Activated CD8-positive, alpha-beta T cell treated with anti-CD3 and anti-CD28 coated beads, Interleukin-2, amount 10 ng/mL, durations not matched to agents 7 days and 5 days (primary cell): ENCODE results near the gene TRIM68. TPM values are rescaled to one million over a fixed set of nuclear protein-coding genes. Genes with fewer than 3 reads are reported as not detected.

Experiments
- ATAC-seq: fragments of 150-1000 bp; cut with Tn5 transposase; one replicate; pipeline ENCODE4 v1.10.0; 2021; ENCODE audit warnings: moderate library complexity
- CTCF ChIA-PET: fragments of 350-600 bp; sonication (Branson Sonifier 250); formaldehyde crosslinking; loops from one replicate; lab custom pipeline; 2021; ENCODE audit warnings: antibody characterized with exemption; lab: Charles Lee
- POLR2A ChIA-PET: fragments of 350-600 bp; sonication (Branson Sonifier 250); formaldehyde crosslinking; loops from one replicate; lab custom pipeline; 2021; ENCODE audit warnings: antibody characterized with exemption; lab: Charles Lee
- DNase-seq: peaks from one replicate; pipeline ENCODE4 v3.0.0-alpha.2; 2020
- H3K27ac Mint-ChIP-seq: one replicate; pipeline ENCODE4 v1.8.0; 2021; ENCODE audit warnings: mild to moderate bottlenecking, mixed read lengths
- H3K27me3 Mint-ChIP-seq: one replicate; pipeline ENCODE4 v1.8.0; 2021; ENCODE audit warnings: low read depth, mixed read lengths
- H3K36me3 Mint-ChIP-seq: one replicate; pipeline ENCODE4 v1.8.0; 2021; ENCODE audit warnings: low read depth, mixed read lengths
- H3K4me1 Mint-ChIP-seq: one replicate; pipeline ENCODE4 v1.8.0; 2021; ENCODE audit warnings: low read depth, mixed read lengths
- H3K4me3 Mint-ChIP-seq: one replicate; pipeline ENCODE4 v1.8.0; 2021; ENCODE audit warnings: mild to moderate bottlenecking, mixed read lengths
- H3K9me3 Mint-ChIP-seq: one replicate; pipeline ENCODE4 v1.8.0; 2022; ENCODE audit warnings: mixed read lengths; ENCODE audit not compliant: insufficient read depth
- total RNA-seq, 2 experiments: library from RNA; stranded (reverse); gene quantifications; one replicate each; pipeline ENCODE4 v1.2.3, GENCODE V29; 2021

TRIM68 gene
- total RNA-seq, 2 experiments from 2014 or later, result 10.8 to 12.3 TPM

DNA sequence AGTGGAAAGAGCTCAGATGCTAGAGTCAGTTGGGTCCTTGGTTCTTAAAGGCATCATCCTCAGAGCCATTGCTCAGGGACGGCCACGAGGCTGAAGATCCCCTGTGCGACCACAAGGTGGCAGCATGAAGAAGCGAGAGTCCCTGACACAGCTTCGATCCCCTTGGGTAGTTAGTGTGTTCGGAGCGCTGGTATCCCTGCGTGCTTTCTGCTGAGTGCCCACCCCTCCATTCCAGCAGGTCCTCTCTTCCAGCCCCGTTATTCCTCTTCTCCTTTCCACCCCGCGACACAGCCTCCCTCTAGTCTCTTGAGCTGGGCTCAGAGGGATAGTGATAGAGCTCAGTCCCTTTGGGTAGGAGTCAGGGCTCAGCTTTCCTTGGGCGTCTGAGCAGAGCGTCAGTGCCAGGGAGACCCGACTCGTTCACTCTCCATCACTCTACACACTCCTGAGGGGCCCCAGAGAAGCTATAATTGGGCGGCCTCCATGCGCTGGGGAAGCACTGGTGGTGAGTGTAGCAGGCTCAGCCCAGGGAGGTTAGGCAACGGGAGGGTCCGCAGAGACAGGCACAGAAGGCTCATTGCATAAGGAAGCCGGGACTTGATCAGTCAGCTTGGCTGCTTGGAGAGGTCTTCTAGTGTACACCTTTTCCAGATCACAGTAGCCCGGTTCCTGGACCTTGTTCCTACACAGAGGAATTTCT is 29.1 kb upstream of the TRIM68 start, which contains the start of gene OR51D1:
OR51D1 (plus strand) TSS at position 516 of the 700 bp plus-strand sequence. CDS start 2,314 bp downstream, outside the sequence.
- Mint-ChIP-seq H3K27ac (no peak within 1 kb of the TSS), H3K27me3 (peaks cover 3% of the 10 kb centered on the region), H3K36me3 (no peaks in the 10 kb centered on the region), H3K9me3 (no peaks in the 10 kb centered on the region), H3K4me3 (no peak within 1 kb of the TSS), H3K4me1 (no peaks in the 10 kb centered on the region)
- ChIA-PET CTCF (interaction anchor here (0.6 to 3.2 kb wide), 21 partner anchors 8 to 1254 kb away, joined by 3 to 26 read pairs (median 4); partner anchors contain the start of gene OR52I1), POLR2A (no interaction called here)
- ATAC-seq (peak; percentile 97), DNase-seq (peak; percentile 75)

DNA sequence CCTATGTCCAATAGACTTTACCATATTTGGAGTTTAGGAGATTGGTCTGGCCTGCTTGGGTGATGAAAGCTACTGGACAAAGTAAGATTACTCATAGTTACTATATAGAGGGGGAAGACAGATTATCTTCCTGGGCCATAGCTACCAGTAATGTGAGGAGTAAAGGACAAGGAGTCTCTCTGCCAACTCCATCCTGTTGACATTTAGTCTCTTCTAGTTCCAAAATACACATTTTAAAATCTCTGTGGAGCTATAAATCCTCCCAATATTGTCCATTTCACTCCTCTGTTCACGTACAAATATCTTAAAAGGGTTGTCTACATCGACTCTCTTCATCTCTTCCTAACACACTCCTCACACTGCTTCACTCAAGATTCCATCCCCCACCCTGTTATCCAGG is 28.1 kb upstream of the TRIM68 start:
- DNase-seq (no peak), ATAC-seq (no peak)
- POLR2A ChIA-PET, result no interaction called here
- no peaks in the 10 kb centered on the region for H3K36me3 Mint-ChIP-seq
- H3K27ac Mint-ChIP-seq, result no peak overlapping the region
- H3K9me3 Mint-ChIP-seq, result no peaks in the 10 kb centered on the region
- peaks cover 5% of the 10 kb centered on the region for H3K27me3 Mint-ChIP-seq
- no peaks in the 10 kb centered on the region for H3K4me1 Mint-ChIP-seq
- no peak overlapping the region for H3K4me3 Mint-ChIP-seq
- CTCF ChIA-PET, result interaction anchor here (0.8 to 3.2 kb wide), 16 partner anchors 9 to 655 kb away, joined by 3 to 26 read pairs (median 6); no protein-coding TSS in a partner anchor

- ChIA-PET CTCF (interaction anchor here (1.2 to 2.8 kb wide), 4 partner anchors 11 to 20 kb away, joined by 3 to 26 read pairs (median 4); partner anchors contain the start of genes OR51D1 and TRIM68), POLR2A (no interaction called here)
- peak; percentile 57 for ATAC-seq
- no peaks in the 10 kb centered on the region for H3K4me1 Mint-ChIP-seq
- no peak overlapping the region for H3K4me3 Mint-ChIP-seq
- no peaks in the 10 kb centered on the region for H3K36me3 Mint-ChIP-seq
- DNase-seq, result peak; percentile 82
- no peak overlapping the region for H3K27ac Mint-ChIP-seq
- peaks cover 4% of the 10 kb centered on the region for H3K9me3 Mint-ChIP-seq
- peaks cover 32% of the 10 kb centered on the region for H3K27me3 Mint-ChIP-seq
Measured at GRCh38 chr11:4626207-4627099, 18.4 kb upstream of the TRIM68 start.

- no peak for DNase-seq
- H3K36me3 Mint-ChIP-seq, result no peaks in the 10 kb centered on the region
- H3K4me3 Mint-ChIP-seq, result no peak overlapping the region
- peaks cover 13% of the 10 kb centered on the region for H3K27me3 Mint-ChIP-seq
- H3K4me1 Mint-ChIP-seq, result no peaks in the 10 kb centered on the region
- ATAC-seq, result no peak
- H3K27ac Mint-ChIP-seq, result no peak overlapping the region
- ChIA-PET POLR2A (no interaction called here), CTCF (no interaction called here)
- no peaks in the 10 kb centered on the region for H3K9me3 Mint-ChIP-seq
Measured at GRCh38 chr11:4619514-4619913, 11.5 kb upstream of the TRIM68 start.

DNA sequence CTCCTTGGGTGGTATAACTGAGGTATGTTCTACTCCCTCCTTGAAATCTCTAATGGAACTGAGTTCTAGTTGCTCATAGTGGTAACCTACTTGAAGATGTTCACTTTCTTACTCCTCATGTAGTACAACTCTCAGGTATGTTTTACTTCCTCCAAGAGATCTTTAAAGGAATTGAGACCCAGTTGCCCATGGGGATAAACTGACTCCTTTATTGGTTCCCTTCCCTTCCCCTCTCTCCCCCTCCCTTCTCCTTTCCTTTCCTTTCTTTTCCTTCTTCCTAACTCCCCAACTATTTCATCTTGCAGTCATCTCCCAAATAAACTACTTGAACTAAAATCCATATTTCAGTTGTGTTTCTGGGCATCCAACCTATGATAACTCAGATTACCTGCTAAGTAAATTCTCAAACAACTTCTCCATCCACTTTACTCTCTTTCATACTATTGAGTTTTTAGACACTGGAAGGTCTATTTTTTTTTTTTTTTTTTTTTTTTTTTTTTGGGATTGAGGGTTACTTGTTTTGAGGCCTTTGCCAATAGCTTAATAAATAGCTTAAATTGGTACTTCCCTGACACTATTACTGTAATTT is 7.9 kb upstream of the TRIM68 start:
- POLR2A ChIA-PET, result no interaction called here
- no peak overlapping the region for H3K4me3 Mint-ChIP-seq

DNA sequence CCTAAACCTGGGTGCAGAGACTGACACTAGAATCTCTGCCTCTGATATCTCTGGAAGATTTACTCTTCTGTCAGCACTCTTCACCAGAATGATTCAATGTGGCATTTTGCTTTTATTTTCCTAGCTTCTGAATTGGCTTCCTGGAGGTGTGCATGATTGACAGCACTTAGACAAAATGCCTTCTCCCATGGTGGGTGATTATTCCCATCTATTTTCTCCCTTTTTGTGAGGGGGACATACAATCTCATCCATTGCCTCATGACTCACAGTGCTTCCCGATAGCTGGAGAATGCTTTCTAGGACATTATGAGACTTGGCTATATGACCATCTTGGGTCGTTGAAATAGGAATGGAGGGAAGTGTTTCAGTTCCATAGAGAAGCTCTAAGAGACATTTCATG is 4.0 kb upstream of the TRIM68 start:
- peaks cover 28% of the 10 kb centered on the region for H3K4me1 Mint-ChIP-seq
- CTCF ChIA-PET, result interaction anchor here (0.6 to 3.7 kb wide), 3 partner anchors 25 to 425 kb away, joined by 4 to 23 read pairs (median 4); partner anchors contain the start of gene OR51D1
- H3K27me3 Mint-ChIP-seq, result peaks cover 6% of the 10 kb centered on the region
- no peak overlapping the region for H3K4me3 Mint-ChIP-seq
- H3K9me3 Mint-ChIP-seq, result no peaks in the 10 kb centered on the region
- no peak for DNase-seq
- POLR2A ChIA-PET, result no interaction called here
- ATAC-seq, result no peak
- H3K27ac Mint-ChIP-seq, result no peak overlapping the region
- no peaks in the 10 kb centered on the region for H3K36me3 Mint-ChIP-seq

More for the DNA sequence above, 7.9 kb upstream of the TRIM68 start:
- no peak overlapping the region for H3K27ac Mint-ChIP-seq
- no peak for DNase-seq
- no peaks in the 10 kb centered on the region for H3K9me3 Mint-ChIP-seq
- no peak for ATAC-seq
- CTCF ChIA-PET, result no interaction called here
- peaks cover 9% of the 10 kb centered on the region for H3K27me3 Mint-ChIP-seq
- no peaks in the 10 kb centered on the region for H3K36me3 Mint-ChIP-seq
- H3K4me1 Mint-ChIP-seq, result no peaks in the 10 kb centered on the region

DNA sequence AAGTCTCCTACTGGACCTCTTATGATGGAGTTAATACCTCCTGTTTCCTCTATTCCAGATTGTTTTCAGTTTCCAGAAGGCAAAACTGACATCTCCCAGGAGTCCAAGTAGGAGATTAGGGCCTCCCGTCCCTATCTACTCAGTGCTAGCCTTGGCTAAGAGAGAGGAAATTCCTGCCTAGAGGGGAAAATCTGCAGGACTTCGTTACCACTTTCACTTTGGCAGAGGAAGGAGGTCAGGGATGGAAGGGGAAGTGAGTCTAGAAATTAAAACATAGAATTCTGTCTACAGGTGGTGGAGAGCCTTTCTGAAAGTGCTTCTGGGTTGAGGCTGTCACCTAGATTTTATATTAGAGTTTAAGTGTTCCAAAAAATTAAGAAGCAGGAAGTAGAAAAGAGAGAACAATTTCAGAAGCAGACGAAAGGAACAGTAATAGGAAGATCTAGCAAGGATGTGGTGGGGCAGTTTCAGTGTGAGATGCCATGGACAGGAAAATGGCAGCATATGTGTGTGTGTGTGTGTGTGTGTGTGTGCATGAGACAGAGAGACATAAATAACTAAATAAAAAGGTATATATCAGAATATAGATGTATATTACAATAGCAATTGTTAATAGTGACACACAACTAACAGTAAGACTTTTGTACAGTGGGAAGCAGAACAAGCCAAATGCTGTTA is 2.4 kb upstream of the TRIM68 start:
- no peak for ATAC-seq
- CTCF ChIA-PET, result interaction anchor here (1.5 kb wide), 1 partner anchor 26 kb away, joined by 7 read pairs; the partner anchor contains the start of gene OR51D1
- no peaks in the 10 kb centered on the region for H3K9me3 Mint-ChIP-seq

GRCh38 chr11:4607096-4607495 is 935 bp downstream of the TRIM68 start:
- CTCF ChIA-PET, result interaction anchor here (1.0 to 3.2 kb wide), 3 partner anchors 20 to 420 kb away, joined by 3 to 14 read pairs (median 4); no protein-coding TSS in a partner anchor
- Mint-ChIP-seq H3K9me3 (no peaks in the 10 kb centered on the region), H3K36me3 (peaks cover 15% of the 10 kb centered on the region)

More for the DNA sequence above, 2.4 kb upstream of the TRIM68 start:
- POLR2A ChIA-PET, result no interaction called here
- Mint-ChIP-seq H3K4me1 (peaks cover 39% of the 10 kb centered on the region), H3K36me3 (no peaks in the 10 kb centered on the region), H3K27me3 (peaks cover 4% of the 10 kb centered on the region), H3K27ac (peak overlapping the region; percentile 73), H3K4me3 (peak overlapping the region; percentile 53)
- DNase-seq, result peak; percentile 50

DNA sequence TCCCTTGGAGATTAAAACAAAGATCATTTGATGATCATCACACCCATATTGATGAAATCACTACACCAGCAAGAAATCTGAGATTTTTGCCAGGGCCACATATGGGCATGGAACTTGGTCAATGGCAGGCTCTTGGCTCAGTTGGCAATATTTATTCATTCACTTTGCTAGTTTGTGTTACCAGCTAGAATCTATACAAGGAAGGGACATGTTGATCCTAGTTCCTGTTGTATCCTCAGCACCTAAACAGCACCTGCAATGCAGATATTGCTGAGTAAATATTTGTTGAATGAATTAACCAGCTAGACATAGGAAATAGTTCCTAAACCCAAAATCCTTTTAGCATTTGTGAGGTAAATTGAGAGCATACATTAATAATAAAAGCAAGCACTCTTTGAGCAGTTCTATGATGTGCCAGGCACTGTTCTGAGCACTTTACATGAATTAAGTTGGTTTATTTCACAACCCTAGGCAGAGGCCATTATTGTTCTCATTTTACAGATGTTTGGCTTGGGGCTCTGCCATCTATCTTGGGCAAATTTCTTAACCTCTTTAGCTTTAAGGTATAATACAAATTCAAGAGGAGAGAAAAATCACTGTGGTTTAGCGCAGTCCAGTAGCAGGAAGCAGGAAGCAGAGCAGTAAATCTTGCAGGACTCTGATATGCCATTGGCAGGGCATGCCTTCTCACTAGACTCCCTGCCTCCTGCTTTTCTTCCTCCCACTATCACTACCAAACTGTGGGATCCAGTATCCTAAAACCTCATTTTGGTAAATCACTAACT is 1.6 kb downstream of the TRIM68 start:
- ATAC-seq, result no peak
- no peak overlapping the region for H3K27ac Mint-ChIP-seq
- H3K4me1 Mint-ChIP-seq, result peaks cover 39% of the 10 kb centered on the region
- CTCF ChIA-PET, result interaction anchor here (1.1 to 3.2 kb wide), 2 partner anchors 21 to 419 kb away, joined by 3 to 14 read pairs; no protein-coding TSS in a partner anchor
- POLR2A ChIA-PET, result interaction anchor here (0.9 to 1.1 kb wide), 2 partner anchors 14 to 1083 kb away, joined by 3 read pairs; partner anchors contain the start of gene TRIM22
- H3K4me3 Mint-ChIP-seq, result peak overlapping the region; percentile 92
- no peaks in the 10 kb centered on the region for H3K27me3 Mint-ChIP-seq
- DNase-seq, result no peak
- peaks cover 19% of the 10 kb centered on the region for H3K36me3 Mint-ChIP-seq
- no peaks in the 10 kb centered on the region for H3K9me3 Mint-ChIP-seq

More at GRCh38 chr11:4607096-4607495, 935 bp downstream of the TRIM68 start:
- DNase-seq, result no peak
- H3K27ac Mint-ChIP-seq, result peak overlapping the region; percentile 91
- peak overlapping the region; percentile 92 for H3K4me3 Mint-ChIP-seq
- POLR2A ChIA-PET, result interaction anchor here (1.1 kb wide), 1 partner anchor 15 kb away, joined by 3 read pairs; no protein-coding TSS in a partner anchor
- H3K4me1 Mint-ChIP-seq, result peaks cover 39% of the 10 kb centered on the region
- ATAC-seq, result no peak
- H3K27me3 Mint-ChIP-seq, result no peaks in the 10 kb centered on the region

GRCh38 chr11:4605057-4605456 is 3.0 kb downstream of the TRIM68 start:
- ChIA-PET CTCF (no interaction called here), POLR2A (no interaction called here)
- H3K4me1 Mint-ChIP-seq, result peaks cover 34% of the 10 kb centered on the region

More at GRCh38 chr11:4605057-4605456, 3.0 kb downstream of the TRIM68 start:
- Mint-ChIP-seq H3K9me3 (no peaks in the 10 kb centered on the region), H3K27me3 (no peaks in the 10 kb centered on the region), H3K36me3 (peaks cover 29% of the 10 kb centered on the region), H3K27ac (no peak overlapping the region), H3K4me3 (no peak overlapping the region)
- DNase-seq (no peak), ATAC-seq (no peak)
